HEK293T (cell line): ENCODE results near the gene SLC25A34.

Source experiments
- CTCF ChIA-PET: fragments of 350-600 bp; formaldehyde crosslinking; extraction: SDS; loops from one replicate; lab custom pipeline; 2021; ENCODE audit warnings: antibody characterized with exemption, inconsistent platforms; lab: Yijun Ruan, JAX
- POLR2A ChIA-PET: fragments of 350-600 bp; formaldehyde crosslinking; extraction: SDS; loops from one replicate; lab custom pipeline; 2020; ENCODE audit warnings: antibody characterized with exemption, inconsistent platforms; lab: Yijun Ruan, JAX
- DNase-seq: peaks from one replicate; pipeline ENCODE4 v3.0.0; 2012; ENCODE audit warnings: mixed read lengths; ENCODE audit errors: extremely low spot score
- ARNT ChIP-seq: fragments of 450-650 bp; IDR thresholded peaks from 2 replicates; pipeline ENCODE4 v1.6.1; 2017; ENCODE audit warnings: mild to moderate bottlenecking
- BHLHE40 ChIP-seq: fragments of 450-650 bp; IDR thresholded peaks from 2 replicates; pipeline ENCODE4 v1.6.1; 2016; ENCODE audit warnings: mild to moderate bottlenecking, moderate library complexity, borderline replicate concordance
- CTBP1 ChIP-seq: fragments of 450-650 bp; IDR thresholded peaks from 2 replicates; pipeline ENCODE4 v1.6.1; 2016; ENCODE audit warnings: borderline replicate concordance
- ELF4 ChIP-seq: fragments of 450-650 bp; IDR thresholded peaks from 2 replicates; pipeline ENCODE4 v1.6.1; 2017; ENCODE audit warnings: antibody characterized with exemption
- FOXA1 ChIP-seq: fragments of 450-650 bp; IDR thresholded peaks from 2 replicates; pipeline ENCODE4 v1.6.1; 2016; ENCODE audit warnings: mild to moderate bottlenecking
- FOXK2 ChIP-seq: fragments of 450-650 bp; IDR thresholded peaks from 2 replicates; pipeline ENCODE4 v1.6.1; 2016; ENCODE audit warnings: mild to moderate bottlenecking
- FOXM1 ChIP-seq: fragments of 450-650 bp; IDR thresholded peaks from 2 replicates; pipeline ENCODE4 v1.6.1; 2017; ENCODE audit warnings: mild to moderate bottlenecking, borderline replicate concordance
- HDGF ChIP-seq: fragments of 450-650 bp; IDR thresholded peaks from 2 replicates; pipeline ENCODE4 v1.6.1; 2017; ENCODE audit warnings: antibody characterized with exemption, borderline replicate concordance
- L3MBTL2 ChIP-seq: fragments of 450-650 bp; conservative IDR thresholded peaks from 2 replicates; pipeline ENCODE4 v1.6.1; 2016; ENCODE audit warnings: mild to moderate bottlenecking
- LEF1 ChIP-seq: fragments of 450-650 bp; IDR thresholded peaks from 2 replicates; pipeline ENCODE4 v1.6.1; 2017; ENCODE audit warnings: mild to moderate bottlenecking, borderline replicate concordance
- NFRKB ChIP-seq: fragments of 450-650 bp; IDR thresholded peaks from 2 replicates; pipeline ENCODE4 v1.6.1; 2016; ENCODE audit warnings: mild to moderate bottlenecking, moderate library complexity
- SP1 ChIP-seq: fragments of 450-650 bp; IDR thresholded peaks from 2 replicates; pipeline ENCODE4 v1.6.1; 2017
- SUZ12 ChIP-seq: fragments of 450-650 bp; IDR thresholded peaks from 2 replicates; pipeline ENCODE4 v1.6.1; 2016; ENCODE audit warnings: mild to moderate bottlenecking
- TARDBP ChIP-seq: fragments of 450-650 bp; IDR thresholded peaks from 2 replicates; pipeline ENCODE4 v1.6.1; 2016
- ZNF384 ChIP-seq: fragments of 450-650 bp; IDR thresholded peaks from 2 replicates; pipeline ENCODE4 v1.6.1; 2016
- TF ChIP-seq, protein P1 (sequence below): fragments of 450-650 bp; IDR thresholded peaks from 2 replicates; pipeline ENCODE4 v1.6.1; 2016

The SLC25A34 gene

DNA sequence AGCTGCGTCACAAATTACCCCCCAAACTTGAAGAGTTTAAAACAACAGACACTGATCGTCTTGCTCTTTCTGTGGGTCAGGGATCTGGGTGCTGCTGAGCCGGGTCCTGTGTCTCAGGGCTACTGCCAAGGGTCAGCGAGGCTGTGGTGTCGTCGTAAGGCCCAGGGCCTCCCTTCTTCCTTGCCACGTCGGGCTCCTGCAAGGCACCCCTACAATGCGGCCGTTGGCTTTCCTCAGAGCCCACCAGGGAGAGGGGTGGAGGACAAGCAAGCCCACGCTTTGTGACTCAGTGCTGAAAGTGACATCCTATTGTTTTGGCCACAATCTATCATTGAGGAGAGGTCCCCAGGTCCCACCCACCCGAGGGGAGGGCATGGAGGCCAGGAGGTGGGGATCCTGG lies 14.9 kb downstream of the SLC25A34 start:
- POLR2A ChIA-PET: no interaction called here
- CTCF ChIA-PET: no interaction called here
- no peak for DNase-seq
- no peak for TF ChIP-seq LEF1
- TF ChIP-seq SP1: no peak
- TF ChIP-seq, protein P1, sequence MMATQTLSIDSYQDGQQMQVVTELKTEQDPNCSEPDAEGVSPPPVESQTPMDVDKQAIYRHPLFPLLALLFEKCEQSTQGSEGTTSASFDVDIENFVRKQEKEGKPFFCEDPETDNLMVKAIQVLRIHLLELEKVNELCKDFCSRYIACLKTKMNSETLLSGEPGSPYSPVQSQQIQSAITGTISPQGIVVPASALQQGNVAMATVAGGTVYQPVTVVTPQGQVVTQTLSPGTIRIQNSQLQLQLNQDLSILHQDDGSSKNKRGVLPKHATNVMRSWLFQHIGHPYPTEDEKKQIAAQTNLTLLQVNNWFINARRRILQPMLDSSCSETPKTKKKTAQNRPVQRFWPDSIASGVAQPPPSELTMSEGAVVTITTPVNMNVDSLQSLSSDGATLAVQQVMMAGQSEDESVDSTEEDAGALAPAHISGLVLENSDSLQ: no peak
- no peak for TF ChIP-seq BHLHE40
- TF ChIP-seq TARDBP: no peak

DNA sequence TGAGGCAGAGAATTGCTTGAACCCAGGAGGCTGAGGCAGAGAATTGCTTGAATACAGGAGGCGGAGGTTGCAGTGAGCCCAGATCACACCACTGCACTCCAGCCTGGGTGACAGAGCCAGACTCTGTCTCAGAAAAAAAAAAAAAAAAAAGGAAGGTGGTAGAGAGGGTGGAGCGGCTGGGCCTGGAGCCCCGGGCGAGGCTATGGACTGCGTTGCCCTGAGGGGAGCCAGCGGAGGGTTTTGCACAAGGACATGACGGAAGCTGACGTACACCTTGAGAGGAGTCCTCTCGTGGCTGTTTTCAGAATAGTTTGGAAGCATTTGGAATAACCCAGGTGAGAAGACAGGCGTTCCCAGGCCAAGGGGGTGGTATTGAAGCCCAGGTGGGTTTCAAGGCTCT lies 15.7 kb downstream of the SLC25A34 start:
- TF ChIP-seq BHLHE40 (no peak), ZNF384 (no peak), ARNT (no peak), FOXK2 (no peak), FOXM1 (no peak), TARDBP (no peak), FOXA1 (no peak), SUZ12 (no peak), CTBP1 (no peak), LEF1 (no peak), SP1 (no peak), ELF4 (no peak), L3MBTL2 (no peak), NFRKB (no peak), HDGF (no peak)
- TF ChIP-seq, protein P1: no peak
- POLR2A ChIA-PET: no interaction called here
- CTCF ChIA-PET: no interaction called here
- no peak for DNase-seq

DNA sequence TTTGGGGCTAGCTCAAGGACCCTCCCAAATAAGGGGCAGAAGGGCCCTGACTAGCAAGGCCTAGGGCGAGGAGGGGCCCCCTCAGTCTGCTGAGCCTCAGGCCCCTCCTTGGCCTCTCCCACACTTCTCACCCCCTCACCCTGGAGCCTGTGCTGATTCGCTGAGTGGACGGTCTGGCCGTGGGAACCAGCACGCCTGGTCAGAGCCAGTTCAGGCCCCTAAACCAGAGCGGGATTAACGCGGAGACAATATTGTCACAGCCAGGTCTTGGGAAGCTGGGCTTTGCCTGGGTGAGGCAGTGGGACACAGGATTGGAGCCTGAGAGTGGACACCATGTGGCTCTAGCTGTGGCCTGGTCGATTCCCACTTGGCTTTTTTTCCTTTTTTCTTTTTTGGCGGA lies 17.7 kb downstream of the SLC25A34 start:
- TF ChIP-seq FOXA1 (no peak), CTBP1 (no peak), L3MBTL2 (no peak), SP1 (no peak), ELF4 (no peak), ZNF384 (no peak), NFRKB (no peak), SUZ12 (no peak), LEF1 (no peak), TARDBP (no peak), ARNT (no peak), HDGF (no peak), FOXK2 (no peak), FOXM1 (no peak), BHLHE40 (no peak)
- TF ChIP-seq, protein P1: no peak
- ChIA-PET CTCF (no interaction called here), POLR2A (no interaction called here)
- no peak for DNase-seq

DNA sequence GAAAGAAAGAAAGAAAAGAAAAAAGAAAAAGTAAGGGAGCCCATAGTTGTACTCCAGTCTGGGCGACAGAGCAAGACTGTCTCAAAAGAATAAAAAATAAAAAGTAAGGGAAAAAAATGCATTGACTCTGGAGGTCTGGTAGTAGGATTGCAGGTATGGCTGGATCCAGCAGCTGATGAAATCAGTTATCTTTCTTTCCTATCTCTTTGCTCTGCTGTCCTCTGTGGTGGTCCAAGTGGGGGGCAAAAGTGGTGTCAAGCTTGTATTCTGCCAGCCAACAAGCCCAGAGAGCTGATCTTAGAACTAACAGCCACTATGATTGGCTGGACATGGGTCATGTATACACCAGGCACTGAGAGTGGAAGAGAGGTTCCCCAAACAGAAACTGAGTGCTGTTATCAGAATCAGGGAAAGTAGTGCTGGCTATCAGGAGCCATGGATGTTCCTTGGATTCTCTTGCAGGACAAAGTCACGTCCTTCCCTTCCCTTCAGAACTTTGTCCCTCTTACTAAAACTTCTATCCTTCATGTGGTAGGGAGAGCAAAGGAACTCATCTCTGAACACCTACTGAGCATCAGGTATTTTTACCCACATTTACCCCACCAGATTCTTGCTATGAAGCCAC lies 19.1 kb downstream of the SLC25A34 start:
- POLR2A ChIA-PET: no interaction called here
- no peak for DNase-seq
- TF ChIP-seq CTBP1: no peak
- no peak for TF ChIP-seq ZNF384
- CTCF ChIA-PET: interaction anchor here (0.7 kb wide), 1 partner anchor 146 kb away, joined by 3 read pairs; no protein-coding TSS in a partner anchor

DNA sequence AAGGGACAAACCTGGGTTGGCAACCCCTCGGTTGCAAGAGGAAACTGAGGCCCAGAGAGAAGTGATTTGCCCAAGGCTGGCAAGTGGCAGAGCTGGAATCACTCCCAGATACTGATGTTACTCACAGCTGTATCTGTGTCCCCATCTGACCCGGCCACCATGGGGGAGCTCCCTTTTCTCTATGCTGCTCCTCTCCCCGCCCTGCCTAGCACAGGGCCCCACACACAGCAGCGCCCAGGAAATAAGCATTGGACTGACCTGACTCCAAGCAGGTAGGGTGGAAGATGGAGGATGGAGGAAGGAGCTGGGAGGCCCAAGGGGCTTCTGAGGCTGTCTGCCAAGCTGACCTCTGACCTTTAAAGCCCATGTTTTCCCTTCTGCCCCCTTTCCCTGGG lies 19.6 kb downstream of the SLC25A34 start:
- ChIA-PET POLR2A (no interaction called here), CTCF (interaction anchor here (0.7 kb wide), 1 partner anchor 145 kb away, joined by 3 read pairs; no protein-coding TSS in a partner anchor)
- no peak for DNase-seq
- TF ChIP-seq L3MBTL2 (no peak), ARNT (no peak), BHLHE40 (no peak), SUZ12 (no peak), NFRKB (no peak), LEF1 (no peak), FOXK2 (no peak)

DNA sequence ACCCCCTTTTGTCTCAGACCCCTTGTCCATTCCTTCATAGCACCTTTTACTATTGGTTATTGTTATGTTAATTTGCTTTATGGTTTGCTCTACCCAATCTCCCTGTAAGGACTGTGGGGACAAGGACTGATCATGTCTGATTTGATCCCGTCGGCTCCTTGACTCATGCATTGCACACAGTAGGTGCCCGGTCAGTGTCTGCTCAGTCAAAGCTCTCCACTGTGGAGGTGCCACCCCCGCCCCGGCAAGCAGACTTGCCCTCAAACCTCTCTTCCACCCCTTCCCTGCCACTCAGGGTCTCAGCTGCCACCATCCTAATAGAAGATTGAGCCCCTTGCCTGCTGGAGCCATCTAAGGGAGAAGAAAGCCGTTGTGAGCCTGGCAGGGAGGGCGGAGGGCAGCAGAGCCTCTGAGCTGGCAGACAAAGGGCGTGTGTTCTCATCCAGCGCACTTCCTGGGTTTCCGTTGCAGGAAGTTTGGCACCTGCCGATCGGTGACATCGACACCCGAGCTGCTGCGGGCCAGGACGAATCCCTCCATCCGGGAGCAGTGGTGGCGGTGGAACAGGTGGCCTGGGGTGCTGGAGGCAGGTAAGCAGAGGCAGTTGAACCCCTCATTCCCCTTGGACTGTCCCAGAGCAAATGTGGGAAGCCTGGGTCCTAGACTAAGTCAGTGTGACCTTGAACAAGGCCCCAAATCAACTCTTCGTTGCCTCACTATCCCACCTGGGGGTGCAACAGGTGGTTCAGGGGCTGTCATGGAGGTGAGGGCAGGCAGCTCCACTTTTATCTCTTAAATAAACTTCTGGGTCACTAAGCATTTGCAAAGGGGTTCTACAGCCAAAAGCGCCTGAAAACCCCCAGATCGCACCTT lies 20.3 kb downstream of the SLC25A34 start:
- ChIA-PET CTCF (interaction anchor here (1.1 kb wide), 1 partner anchor 19 kb away, joined by 3 read pairs; no protein-coding TSS in a partner anchor), POLR2A (no interaction called here)
- TF ChIP-seq FOXK2 (no peak), SP1 (no peak), NFRKB (no peak), BHLHE40 (no peak), TARDBP (no peak), HDGF (no peak), ELF4 (no peak), ZNF384 (no peak), ARNT (no peak), FOXM1 (no peak)
- TF ChIP-seq, protein P1: no peak
- no peak for DNase-seq
